ENCODE data around the gene CALCB. TPM values are rescaled to one million over a fixed set of nuclear protein-coding genes. Genes with fewer than 3 reads are reported as not detected.

Gene CALCB
- total and polyA plus RNA-seq, 10 of the 15 experiments (the other 5 are each of a cell fraction or from before 2014, with no cell fraction given), result 0.09 to 0.28 (median 0.12) TPM; not detected in 3

DNA sequence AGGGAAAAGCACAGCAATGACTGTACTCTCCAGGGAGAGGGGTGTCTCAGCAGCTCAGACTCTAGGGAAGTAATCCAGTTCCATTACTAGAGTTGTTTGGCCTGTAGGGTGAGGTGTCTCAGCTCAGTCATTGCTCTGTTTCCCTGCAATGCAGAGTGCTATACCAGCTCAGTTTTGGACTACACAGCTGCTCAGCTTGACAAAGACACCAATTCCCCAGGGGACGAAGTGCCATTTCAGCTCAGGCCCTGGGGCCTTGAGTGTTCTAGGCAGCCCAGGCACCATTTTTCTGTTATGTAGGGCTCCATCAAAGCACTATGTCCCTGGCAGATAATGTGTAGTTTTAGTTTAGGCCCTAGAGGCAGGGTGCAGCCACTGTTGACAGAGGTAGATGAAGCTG lies 18.2 kb downstream of the CALCB start:
- no peaks in the 10 kb centered on the region for H3K79me2 ChIP-seq (ENCODE audit: control insufficient read depth, insufficient read depth, low read length)
- in situ Hi-C loops (cut with MboI), result no loop called here
- TF ChIP-seq, protein P1, sequence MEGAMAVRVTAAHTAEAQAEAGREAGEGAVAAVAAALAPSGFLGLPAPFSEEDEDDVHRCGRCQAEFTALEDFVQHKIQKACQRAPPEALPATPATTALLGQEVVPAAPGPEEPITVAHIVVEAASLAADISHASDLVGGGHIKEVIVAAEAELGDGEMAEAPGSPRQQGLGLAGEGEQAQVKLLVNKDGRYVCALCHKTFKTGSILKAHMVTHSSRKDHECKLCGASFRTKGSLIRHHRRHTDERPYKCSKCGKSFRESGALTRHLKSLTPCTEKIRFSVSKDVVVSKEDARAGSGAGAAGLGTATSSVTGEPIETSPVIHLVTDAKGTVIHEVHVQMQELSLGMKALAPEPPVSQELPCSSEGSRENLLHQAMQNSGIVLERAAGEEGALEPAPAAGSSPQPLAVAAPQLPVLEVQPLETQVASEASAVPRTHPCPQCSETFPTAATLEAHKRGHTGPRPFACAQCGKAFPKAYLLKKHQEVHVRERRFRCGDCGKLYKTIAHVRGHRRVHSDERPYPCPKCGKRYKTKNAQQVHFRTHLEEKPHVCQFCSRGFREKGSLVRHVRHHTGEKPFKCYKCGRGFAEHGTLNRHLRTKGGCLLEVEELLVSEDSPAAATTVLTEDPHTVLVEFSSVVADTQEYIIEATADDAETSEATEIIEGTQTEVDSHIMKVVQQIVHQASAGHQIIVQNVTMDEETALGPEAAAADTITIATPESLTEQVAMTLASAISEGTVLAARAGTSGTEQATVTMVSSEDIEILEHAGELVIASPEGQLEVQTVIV (IDR thresholded peaks at IDR 0.05; ENCODE audit: borderline replicate concordance, partially characterized antibody), result no peak
- TF ChIP-seq CHD4 (IDR thresholded peaks at IDR 0.05) (no peak), BHLHE40 (IDR thresholded peaks at IDR 0.05; ENCODE audit: borderline replicate concordance in 1 of 2, low read depth in 2 of 2, low read length in 1 of 2) (no peak)
- H3K4me1 ChIP-seq (ENCODE audit: control insufficient read depth, insufficient read depth, low read length), result no peaks in the 10 kb centered on the region
- H3K4me3 ChIP-seq, result no peak overlapping the region
- ATAC-seq (peak; percentile 29), FAIRE-seq (no peak), DNase-seq (ENCODE audit: low read depth, low spot score) (no peak)
- H3K9ac ChIP-seq (ENCODE audit: control insufficient read depth, insufficient read depth, low read length), result no peak overlapping the region
- ChIA-PET SMC1A (ENCODE audit: uncharacterized antibody, unreplicated experiment) (interaction anchor here (1.0 to 1.5 kb wide), 3 partner anchors 8 to 66 kb away, joined by 3 to 5 read pairs (median 4); no protein-coding TSS in a partner anchor), POLR2A (no interaction called here), RAD21 (ENCODE audit: unreplicated experiment) (interaction anchor here (0.9 to 1.9 kb wide), 2 partner anchors 8 to 9 kb away, joined by 3 to 5 read pairs; no protein-coding TSS in a partner anchor), CTCF (interaction anchor here (1.2 to 3.8 kb wide), 4 partner anchors 9 to 301 kb away, joined by 3 to 32 read pairs (median 4); no protein-coding TSS in a partner anchor)
- H3K9me3 ChIP-seq (replicated peaks; ENCODE audit: control insufficient read depth, insufficient read depth, low read length), result no peaks in the 10 kb centered on the region
- no TSS peak for BruUV-seq (replicated peaks)
- H4K20me1 ChIP-seq (ENCODE audit: control insufficient read depth, insufficient read depth), result no peaks in the 10 kb centered on the region
- H2AFZ ChIP-seq (ENCODE audit: control insufficient read depth, low read depth, low read length), result no peak overlapping the region
- no peak overlapping the region for H3K27ac ChIP-seq (ENCODE audit: control insufficient read depth, insufficient read depth)
- H3K4me2 ChIP-seq (ENCODE audit: control insufficient read depth, insufficient read depth), result no peak overlapping the region
- 30% methylated on average over 1 of the region's 1 CpG for whole genome bisulfite sequencing (ENCODE audit: insufficient coverage, insufficient replicate concordance, low lambda C conversion rate, missing lambda C conversion rate)
- intact Hi-C loops (cut with micrococcal nuclease; ENCODE audit: unreplicated experiment), result no loop called here
- H3K36me3 ChIP-seq (ENCODE audit: control insufficient read depth in 2 of 2, insufficient read depth in 2 of 2, low read length in 1 of 2), result no peaks in the 10 kb centered on the region
- H3K27me3 ChIP-seq (replicated peaks in 1 of 2; ENCODE audit: control insufficient read depth in 2 of 2, insufficient read depth in 2 of 2, low read length in 1 of 2), result no peaks in the 10 kb centered on the region

DNA sequence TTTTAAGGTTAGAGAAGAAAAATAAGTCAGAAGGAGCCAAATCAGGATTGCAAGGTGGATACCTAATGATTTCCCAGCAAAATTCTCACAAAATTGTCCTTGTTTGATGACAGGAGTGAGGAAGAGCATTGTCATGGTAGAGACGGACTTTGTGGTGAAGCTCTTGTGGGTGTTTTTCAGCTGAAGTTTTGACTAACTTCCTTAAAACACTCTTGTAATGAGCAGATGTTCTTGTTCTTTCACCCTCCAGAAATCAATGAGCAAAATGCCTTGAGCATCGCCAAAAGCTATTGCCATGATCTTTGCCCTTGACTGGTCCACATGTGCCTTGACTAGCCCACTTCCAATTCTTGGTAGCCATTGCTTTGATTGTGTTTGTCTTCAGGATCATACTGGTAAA lies 20.0 kb downstream of the CALCB start:
- WGBS (ENCODE audit: insufficient coverage, insufficient replicate concordance, low lambda C conversion rate, missing lambda C conversion rate), result 3% methylated on average over 2 of the region's 2 CpGs
- TF ChIP-seq MXI1 (IDR thresholded peaks at IDR 0.05; ENCODE audit: low read depth, low read length) (no peak), BCL11A (IDR thresholded peaks at IDR 0.05; ENCODE audit: low read depth, low read length) (0 out of 2 replicates have a peak, but pooled peaks have one; percentile 12), ATF7 (IDR thresholded peaks at IDR 0.05; ENCODE audit: low read depth) (no peak), RUNX3 (IDR thresholded peaks at IDR 0.05; ENCODE audit: low read length) (peak; percentile 71), JUNB (IDR thresholded peaks at IDR 0.05) (peak; percentile 46), DPF2 (IDR thresholded peaks at IDR 0.05) (0 out of 2 replicates have a peak, but pooled peaks have one; percentile 31), IRF4 (IDR thresholded peaks at IDR 0.05; ENCODE audit: low read depth, low read length) (peak; percentile 63)
- intact Hi-C loops (cut with micrococcal nuclease; ENCODE audit: unreplicated experiment) (no loop called here), in situ Hi-C loops (cut with MboI) (no loop called here)
- Histone ChIP-seq H4K20me1 (ENCODE audit: control insufficient read depth, insufficient read depth) (no peaks in the 10 kb centered on the region), H3K4me3 (no peak overlapping the region), H3K79me2 (ENCODE audit: control insufficient read depth, insufficient read depth, low read length) (no peaks in the 10 kb centered on the region), H3K9ac (ENCODE audit: control insufficient read depth, insufficient read depth, low read length) (no peak overlapping the region), H3K4me1 (ENCODE audit: control insufficient read depth, insufficient read depth, low read length) (no peaks in the 10 kb centered on the region), H2AFZ (ENCODE audit: control insufficient read depth, low read depth, low read length) (no peak overlapping the region), H3K36me3 (ENCODE audit: control insufficient read depth in 2 of 2, insufficient read depth in 2 of 2, low read length in 1 of 2) (no peaks in the 10 kb centered on the region), H3K27ac (ENCODE audit: control insufficient read depth, insufficient read depth) (no peak overlapping the region), H3K4me2 (ENCODE audit: control insufficient read depth, insufficient read depth) (no peak overlapping the region), H3K27me3 (replicated peaks in 1 of 2; ENCODE audit: control insufficient read depth in 2 of 2, insufficient read depth in 2 of 2, low read length in 1 of 2) (no peaks in the 10 kb centered on the region), H3K9me3 (replicated peaks; ENCODE audit: control insufficient read depth, insufficient read depth, low read length) (no peaks in the 10 kb centered on the region)
- POLR2A ChIA-PET, result no interaction called here
- no peak for DNase-seq (ENCODE audit: low read depth, low spot score)
- FAIRE-seq, result no peak
- ATAC-seq, result peak; percentile 51
- BruUV-seq (replicated peaks), result no TSS peak
- CTCF ChIA-PET, result interaction anchor here (1.2 to 1.4 kb wide), 4 partner anchors 10 to 18 kb away, joined by 3 to 5 read pairs (median 4); no protein-coding TSS in a partner anchor
- RAD21 ChIA-PET (ENCODE audit: unreplicated experiment), result interaction anchor here (1.0 kb wide), 1 partner anchor 17 kb away, joined by 3 read pairs; no protein-coding TSS in a partner anchor
- SMC1A ChIA-PET (ENCODE audit: uncharacterized antibody, unreplicated experiment), result interaction anchor here (0.6 to 1.2 kb wide), 4 partner anchors 20 to 177 kb away, joined by 3 to 4 read pairs (median 3); no protein-coding TSS in a partner anchor
